Immature natural killer cell (primary cell): ENCODE results near the gene POLE. TPM values are rescaled to one million over a fixed set of nuclear protein-coding genes. Genes with fewer than 3 reads are reported as not detected.

Source experiments
- DNase-seq, 3 donors: peaks; one replicate each; pipeline ENCODE4 v3.0.0; 2022; ENCODE audit warnings: mixed read lengths in 1 of 3
- H3K27ac Mint-ChIP-seq, 6 donors: one replicate each; pipeline ENCODE4 v1.8.0; 2020; ENCODE audit warnings: mixed read lengths in 6 of 6, mild to moderate bottlenecking in 5 of 6, inconsistent platforms in 4 of 6, moderate library complexity in 3 of 6
- H3K27me3 Mint-ChIP-seq, 3 donors: one replicate each; pipeline ENCODE4 v1.8.0; 2020 to 2021; ENCODE audit warnings: low read depth in 3 of 3, mild to moderate bottlenecking in 3 of 3, mixed read lengths in 3 of 3, moderate library complexity in 3 of 3, inconsistent platforms in 1 of 3
- H3K36me3 Mint-ChIP-seq, 3 donors: one replicate each; pipeline ENCODE4 v1.8.0; 2020; ENCODE audit warnings: mixed read lengths in 3 of 3, inconsistent platforms in 2 of 3, mild to moderate bottlenecking in 2 of 3
- H3K4me1 Mint-ChIP-seq, 2 donors: one replicate each; pipeline ENCODE4 v1.8.0; 2020; ENCODE audit warnings: inconsistent platforms in 2 of 2, mild to moderate bottlenecking in 2 of 2, mixed read lengths in 2 of 2, moderate library complexity in 1 of 2
- H3K4me3 Mint-ChIP-seq, 5 donors: one replicate each; pipeline ENCODE4 v1.8.0; 2020; ENCODE audit warnings: mild to moderate bottlenecking in 5 of 5, mixed read lengths in 5 of 5, inconsistent platforms in 3 of 5, moderate library complexity in 3 of 5
- H3K9me3 Mint-ChIP-seq, 6 donors: one replicate each; pipeline ENCODE4 v1.8.0; 2020; ENCODE audit warnings: mild to moderate bottlenecking in 6 of 6, mixed read lengths in 6 of 6, inconsistent platforms in 4 of 6, moderate library complexity in 3 of 6
- polyA plus RNA-seq, 3 donors: library from polyadenylated mRNA; unstranded; fragments of 300-500 nt; fragmentation: Illumina TruSeq; gene quantifications; one replicate each; pipeline ENCODE4 v1.2.3, GENCODE V29; 2021

Gene POLE
- polyA plus RNA-seq, 3 donors from 2014 or later = 2.2 to 8.8 (median 2.3) TPM

- H3K4me3 Mint-ChIP-seq = no peak overlapping the region
- DNase-seq = no peak
- H3K27ac Mint-ChIP-seq = peak overlapping the region in 2 of 6 donors; percentile 2 to 12
- no peaks in the 10 kb centered on the region for H3K9me3 Mint-ChIP-seq
- peaks cover 34 to 59% (median 40%) of the 10 kb centered on the region in 3 donors for H3K36me3 Mint-ChIP-seq
- peaks cover 0 to 1% (median 0%) of the 10 kb centered on the region in 3 donors for H3K27me3 Mint-ChIP-seq
- peaks cover 9 to 20% of the 10 kb centered on the region in 2 donors for H3K4me1 Mint-ChIP-seq
Measured at GRCh38 chr12:132662901-132663755, 24.0 kb downstream of the POLE start.

- peaks cover 38 to 59% (median 44%) of the 10 kb centered on the region in 3 donors for H3K36me3 Mint-ChIP-seq
- peaks cover 0 to 1% (median 0%) of the 10 kb centered on the region in 3 donors for H3K27me3 Mint-ChIP-seq
- H3K27ac Mint-ChIP-seq = peak overlapping the region in 1 of 6 donors; percentile 8
- peaks cover 9 to 20% of the 10 kb centered on the region in 2 donors for H3K4me1 Mint-ChIP-seq
- no peak for DNase-seq
- H3K4me3 Mint-ChIP-seq = no peak overlapping the region
- no peaks in the 10 kb centered on the region for H3K9me3 Mint-ChIP-seq
Measured at GRCh38 chr12:132661972-132662371, 25.2 kb downstream of the POLE start.

GRCh38 chr12:132660996-132661395 lies 26.1 kb downstream of the POLE start:
- Mint-ChIP-seq H3K27me3 (peaks cover 0 to 1% (median 0%) of the 10 kb centered on the region in 3 donors), H3K36me3 (peaks cover 30 to 55% (median 41%) of the 10 kb centered on the region in 3 donors), H3K9me3 (no peaks in the 10 kb centered on the region), H3K27ac (peak overlapping the region in 1 of 6 donors; percentile 8), H3K4me1 (peaks cover 9 to 20% of the 10 kb centered on the region in 2 donors), H3K4me3 (no peak overlapping the region)
- DNase-seq = no peak

GRCh38 chr12:132660052-132660451 lies 27.1 kb downstream of the POLE start:
- H3K4me3 Mint-ChIP-seq = no peak overlapping the region
- peak overlapping the region in 1 of 6 donors; percentile 45 for H3K27ac Mint-ChIP-seq
- H3K27me3 Mint-ChIP-seq = peaks cover 0 to 1% (median 0%) of the 10 kb centered on the region in 3 donors
- no peaks in the 10 kb centered on the region for H3K9me3 Mint-ChIP-seq
- peaks cover 21 to 50% (median 34%) of the 10 kb centered on the region in 3 donors for H3K36me3 Mint-ChIP-seq
- peaks cover 9 to 20% of the 10 kb centered on the region in 2 donors for H3K4me1 Mint-ChIP-seq
- DNase-seq = no peak

GRCh38 chr12:132659146-132659545 lies 28.0 kb downstream of the POLE start:
- Mint-ChIP-seq H3K4me3 (no peak overlapping the region), H3K36me3 (peaks cover 23 to 56% (median 34%) of the 10 kb centered on the region in 3 donors), H3K9me3 (no peaks in the 10 kb centered on the region), H3K27ac (no peak overlapping the region), H3K4me1 (peaks cover 5 to 20% of the 10 kb centered on the region in 2 donors), H3K27me3 (peaks cover 0 to 1% (median 0%) of the 10 kb centered on the region in 3 donors)
- DNase-seq = no peak

- H3K27ac Mint-ChIP-seq = peak overlapping the region in 1 of 6 donors; percentile 62
- peak in 2 of 3 donors; percentile 8 to 33 for DNase-seq
Measured at GRCh38 chr12:132658149-132658894, 28.8 kb downstream of the POLE start.

GRCh38 chr12:132657004-132657727 lies 30.0 kb downstream of the POLE start:
- H3K4me3 Mint-ChIP-seq = no peak overlapping the region

More at GRCh38 chr12:132658149-132658894, 28.8 kb downstream of the POLE start:
- H3K27me3 Mint-ChIP-seq = peaks cover 0 to 1% (median 0%) of the 10 kb centered on the region in 3 donors
- H3K9me3 Mint-ChIP-seq = no peaks in the 10 kb centered on the region
- H3K4me3 Mint-ChIP-seq = peak overlapping the region in 1 of 5 donors; percentile 12
- H3K4me1 Mint-ChIP-seq = peaks cover 3 to 17% of the 10 kb centered on the region in 2 donors
- peaks cover 23 to 53% (median 34%) of the 10 kb centered on the region in 3 donors for H3K36me3 Mint-ChIP-seq

GRCh38 chr12:132653567-132654290 lies 33.4 kb downstream of the POLE start:
- Mint-ChIP-seq H3K36me3 (peaks cover 18 to 41% (median 26%) of the 10 kb centered on the region in 3 donors), H3K4me3 (no peak overlapping the region), H3K27ac (peak overlapping the region in 1 of 6 donors; percentile 40), H3K4me1 (peaks cover 0 to 4% of the 10 kb centered on the region in 2 donors), H3K9me3 (no peaks in the 10 kb centered on the region), H3K27me3 (no peaks in the 10 kb centered on the region)
- no peak for DNase-seq

More at GRCh38 chr12:132657004-132657727, 30.0 kb downstream of the POLE start:
- peak overlapping the region in 2 of 6 donors; percentile 34 to 67 for H3K27ac Mint-ChIP-seq
- peaks cover 21 to 52% (median 29%) of the 10 kb centered on the region in 3 donors for H3K36me3 Mint-ChIP-seq
- no peak for DNase-seq
- peaks cover 0 to 1% (median 0%) of the 10 kb centered on the region in 3 donors for H3K27me3 Mint-ChIP-seq
- peaks cover 0 to 6% of the 10 kb centered on the region in 2 donors for H3K4me1 Mint-ChIP-seq
- H3K9me3 Mint-ChIP-seq = no peaks in the 10 kb centered on the region

- Mint-ChIP-seq H3K9me3 (no peaks in the 10 kb centered on the region), H3K36me3 (peaks cover 1 to 39% (median 27%) of the 10 kb centered on the region in 3 donors), H3K4me1 (no peaks in the 10 kb centered on the region), H3K27me3 (no peaks in the 10 kb centered on the region), H3K27ac (no peak overlapping the region), H3K4me3 (no peak overlapping the region)
- no peak for DNase-seq
Measured at GRCh38 chr12:132651444-132652100, 35.6 kb downstream of the POLE start.

- DNase-seq = no peak
- Mint-ChIP-seq H3K36me3 (peaks cover 6 to 35% (median 26%) of the 10 kb centered on the region in 3 donors), H3K27ac (no peak overlapping the region), H3K9me3 (no peaks in the 10 kb centered on the region), H3K4me1 (no peaks in the 10 kb centered on the region), H3K4me3 (no peak overlapping the region), H3K27me3 (no peaks in the 10 kb centered on the region)
Measured at GRCh38 chr12:132649226-132649945, 37.8 kb downstream of the POLE start.

GRCh38 chr12:132648616-132649225 lies 38.4 kb downstream of the POLE start:
- H3K27me3 Mint-ChIP-seq = no peaks in the 10 kb centered on the region
- no peaks in the 10 kb centered on the region for H3K9me3 Mint-ChIP-seq
- no peak overlapping the region for H3K27ac Mint-ChIP-seq
- no peaks in the 10 kb centered on the region for H3K4me1 Mint-ChIP-seq
- DNase-seq = no peak
- H3K36me3 Mint-ChIP-seq = peaks cover 6 to 33% (median 26%) of the 10 kb centered on the region in 3 donors
- H3K4me3 Mint-ChIP-seq = no peak overlapping the region
